ENCODE data around the gene ADAMTSL3. TPM values are rescaled to one million over a fixed set of nuclear protein-coding genes. Genes with fewer than 3 reads are reported as not detected.

Gene ADAMTSL3
- total and polyA plus RNA-seq, 2 donors (not counting 1 experiment from before 2014, with no cell fraction given), result 0.01 TPM; not detected in 1

- H3K9me3 Mint-ChIP-seq (ENCODE audit: insufficient read depth), result peaks cover 2% of the 10 kb centered on the region
- ChIA-PET POLR2A (no interaction called here), CTCF (no interaction called here)
- Histone ChIP-seq H3K4me2 (replicated peaks; ENCODE audit: low read depth, low read length, poor library complexity, severe bottlenecking) (no peak overlapping the region), H3K27me3 (replicated peaks in 1 of 4; ENCODE audit: control extremely low read depth in 1 of 4, control insufficient read depth in 3 of 4, insufficient read depth in 4 of 4, low read length in 3 of 4) (no peaks in the 10 kb centered on the region), H2AFZ (ENCODE audit: insufficient read depth, low read depth, low read length, poor library complexity, severe bottlenecking) (no peak overlapping the region), H3K9me3 (ENCODE audit: control extremely low read depth in 1 of 3, control insufficient read depth in 2 of 3, insufficient read depth in 1 of 3, low read length in 2 of 3) (peaks cover 0 to 9% (median 8%) of the 10 kb centered on the region in 3 donors), H3K9ac (ENCODE audit: low read length) (no peak overlapping the region), H3K27ac (ENCODE audit: low read length in 2 of 2) (no peak overlapping the region), H4K20me1 (ENCODE audit: control insufficient read depth, insufficient read depth, low read length, poor library complexity, severe bottlenecking) (no peaks in the 10 kb centered on the region), H3K79me2 (ENCODE audit: control insufficient read depth, insufficient read depth, low read length) (no peaks in the 10 kb centered on the region), H3K36me3 (replicated peaks in 1 of 2; ENCODE audit: control extremely low read depth in 1 of 2, control insufficient read depth in 1 of 2, extremely low read depth in 1 of 2, insufficient read depth in 2 of 2, low read length in 1 of 2) (no peaks in the 10 kb centered on the region), H3K4me1 (ENCODE audit: control insufficient read depth in 2 of 2, insufficient read depth in 2 of 2, low read length in 2 of 2) (no peaks in the 10 kb centered on the region), H3K4me3 (ENCODE audit: control extremely low read depth in 1 of 5, extremely low read depth in 1 of 5, insufficient read depth in 1 of 5, low read depth in 2 of 5, low read length in 4 of 5) (no peak overlapping the region)
- H3K27me3 Mint-ChIP-seq, result no peaks in the 10 kb centered on the region
- no peak overlapping the region for H3K4me3 Mint-ChIP-seq
- intact Hi-C loops (cut with micrococcal nuclease), result no loop called here
- no peaks in the 10 kb centered on the region for H3K4me1 Mint-ChIP-seq
- WGBS (ENCODE audit: insufficient coverage), result no CpG with 5 or more reads among the region's 1 CpG
- DNase-seq, result no peak
- TF ChIP-seq CTCF (IDR thresholded peaks at IDR 0.05) (no peak), EZH2 (IDR thresholded peaks at IDR 0.05; ENCODE audit: borderline replicate concordance, insufficient read depth, low read depth, low read length, poor library complexity, severe bottlenecking) (no peak)
- no peak overlapping the region for H3K27ac Mint-ChIP-seq
- no peak for ATAC-seq (ENCODE audit: low read depth)
Measured at GRCh38 chr15:83935774-83936173, 281.9 kb downstream of the ADAMTSL3 start.

GRCh38 chr15:83940136-83940535, 286.2 kb downstream of the ADAMTSL3 start:
- no peak for ATAC-seq (ENCODE audit: low read depth)
- intact Hi-C loops (cut with micrococcal nuclease), result no loop called here
- no peaks in the 10 kb centered on the region for H3K27me3 Mint-ChIP-seq
- no peaks in the 10 kb centered on the region for H3K79me2 ChIP-seq (ENCODE audit: control insufficient read depth, insufficient read depth, low read length)
- no peaks in the 10 kb centered on the region for H3K9me3 Mint-ChIP-seq (ENCODE audit: insufficient read depth)
- TF ChIP-seq CTCF (IDR thresholded peaks at IDR 0.05) (no peak), EZH2 (IDR thresholded peaks at IDR 0.05; ENCODE audit: borderline replicate concordance, insufficient read depth, low read depth, low read length, poor library complexity, severe bottlenecking) (no peak)
- no peak overlapping the region for H3K4me3 ChIP-seq (ENCODE audit: control extremely low read depth in 1 of 5, extremely low read depth in 1 of 5, insufficient read depth in 1 of 5, low read depth in 2 of 5, low read length in 4 of 5)
- no peaks in the 10 kb centered on the region for H3K4me1 ChIP-seq (ENCODE audit: control insufficient read depth in 2 of 2, insufficient read depth in 2 of 2, low read length in 2 of 2)
- H3K4me2 ChIP-seq (replicated peaks; ENCODE audit: low read depth, low read length, poor library complexity, severe bottlenecking), result no peak overlapping the region
- H3K36me3 ChIP-seq (replicated peaks in 1 of 2; ENCODE audit: control extremely low read depth in 1 of 2, control insufficient read depth in 1 of 2, extremely low read depth in 1 of 2, insufficient read depth in 2 of 2, low read length in 1 of 2), result no peaks in the 10 kb centered on the region
- CTCF ChIA-PET, result no interaction called here
- H3K27me3 ChIP-seq (replicated peaks in 1 of 4; ENCODE audit: control extremely low read depth in 1 of 4, control insufficient read depth in 3 of 4, insufficient read depth in 4 of 4, low read length in 3 of 4), result no peaks in the 10 kb centered on the region
- POLR2A ChIA-PET, result no interaction called here
- no peaks in the 10 kb centered on the region for H3K9me3 ChIP-seq (ENCODE audit: control extremely low read depth in 1 of 3, control insufficient read depth in 2 of 3, insufficient read depth in 1 of 3, low read length in 2 of 3)
- no peak for DNase-seq
- no CpG with 5 or more reads among the region's 4 CpGs for WGBS (ENCODE audit: insufficient coverage)
- H3K9ac ChIP-seq (ENCODE audit: low read length), result no peak overlapping the region
- H3K4me3 Mint-ChIP-seq, result no peak overlapping the region
- no peaks in the 10 kb centered on the region for H3K4me1 Mint-ChIP-seq
- H3K27ac ChIP-seq (ENCODE audit: low read length in 2 of 2), result no peak overlapping the region
- H2AFZ ChIP-seq (ENCODE audit: insufficient read depth, low read depth, low read length, poor library complexity, severe bottlenecking), result no peak overlapping the region
- no peaks in the 10 kb centered on the region for H4K20me1 ChIP-seq (ENCODE audit: control insufficient read depth, insufficient read depth, low read length, poor library complexity, severe bottlenecking)
- H3K27ac Mint-ChIP-seq, result no peak overlapping the region
